Endothelial cell of umbilical vein (primary cell): ENCODE data around the gene GSN.

Source experiments
- POLR2A ChIP-seq: IDR thresholded peaks from 2 replicates; pipeline ENCODE4 v1.6.1; 2012; ENCODE audit warnings: low read depth, mild to moderate bottlenecking, control low read depth, low read length
- TF ChIP-seq, protein P1 (sequence below), 2 donors: IDR thresholded peaks; 1 replicate in 1 of 2; 2 replicates in 1 of 2; pipeline ENCODE4 v1.5.1; 2011; ENCODE audit warnings: low read length in 2 of 2, mild to moderate bottlenecking in 2 of 2, moderate library complexity in 2 of 2, control low read depth in 1 of 2, inconsistent platforms in 1 of 2, low read depth in 1 of 2; ENCODE audit not compliant: insufficient read depth in 1 of 2; ENCODE audit errors: extremely low read depth in 1 of 2

DNA sequence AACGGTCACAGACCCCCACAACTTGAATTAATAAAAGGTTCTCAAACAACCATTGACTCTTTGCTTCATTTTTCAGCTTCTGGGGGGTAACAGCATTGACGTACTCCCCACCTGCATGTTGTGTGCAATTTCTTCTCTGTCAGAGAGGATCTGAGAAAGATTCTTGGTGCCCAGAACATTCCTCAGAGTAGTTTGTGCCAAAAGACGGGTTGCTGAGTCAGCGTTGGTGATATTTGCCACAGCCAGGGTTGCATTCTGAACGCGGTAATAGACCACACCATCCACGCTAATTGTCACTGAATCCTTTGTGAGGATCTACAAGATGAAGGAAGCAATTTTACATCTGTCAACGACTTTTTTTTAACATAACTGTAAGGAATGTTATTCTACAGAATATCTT is 81.0 kb downstream of the GSN start:
- TF ChIP-seq, protein P1, sequence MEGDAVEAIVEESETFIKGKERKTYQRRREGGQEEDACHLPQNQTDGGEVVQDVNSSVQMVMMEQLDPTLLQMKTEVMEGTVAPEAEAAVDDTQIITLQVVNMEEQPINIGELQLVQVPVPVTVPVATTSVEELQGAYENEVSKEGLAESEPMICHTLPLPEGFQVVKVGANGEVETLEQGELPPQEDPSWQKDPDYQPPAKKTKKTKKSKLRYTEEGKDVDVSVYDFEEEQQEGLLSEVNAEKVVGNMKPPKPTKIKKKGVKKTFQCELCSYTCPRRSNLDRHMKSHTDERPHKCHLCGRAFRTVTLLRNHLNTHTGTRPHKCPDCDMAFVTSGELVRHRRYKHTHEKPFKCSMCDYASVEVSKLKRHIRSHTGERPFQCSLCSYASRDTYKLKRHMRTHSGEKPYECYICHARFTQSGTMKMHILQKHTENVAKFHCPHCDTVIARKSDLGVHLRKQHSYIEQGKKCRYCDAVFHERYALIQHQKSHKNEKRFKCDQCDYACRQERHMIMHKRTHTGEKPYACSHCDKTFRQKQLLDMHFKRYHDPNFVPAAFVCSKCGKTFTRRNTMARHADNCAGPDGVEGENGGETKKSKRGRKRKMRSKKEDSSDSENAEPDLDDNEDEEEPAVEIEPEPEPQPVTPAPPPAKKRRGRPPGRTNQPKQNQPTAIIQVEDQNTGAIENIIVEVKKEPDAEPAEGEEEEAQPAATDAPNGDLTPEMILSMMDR (IDR thresholded peaks at IDR 0.05; ENCODE audit: extremely low read depth in 1 of 2, insufficient read depth in 1 of 2, low read depth in 1 of 2, low read length in 2 of 2), result no peak
- TF ChIP-seq POLR2A, result no peak
